ENCODE results near the gene MED17. TPM values are rescaled to one million over a fixed set of nuclear protein-coding genes. Genes with fewer than 3 reads are reported as not detected.

The MED17 gene
- total and polyA plus RNA-seq, 10 of the 15 experiments (the other 5 are each of a cell fraction or from before 2014, with no cell fraction given): 7.3 to 38.7 (median 28.3) TPM

GRCh38 chr11:93841446-93841845, 57.4 kb downstream of the MED17 start (continued):
- no peak for TF ChIP-seq CEBPZ (IDR thresholded peaks at IDR 0.05; ENCODE audit: low read depth, low read length)
- no peak for TF ChIP-seq MXI1 (IDR thresholded peaks at IDR 0.05; ENCODE audit: low read depth, low read length)
- TF ChIP-seq EED (IDR thresholded peaks at IDR 0.05; ENCODE audit: low read depth): no peak
- TF ChIP-seq BRCA1 (IDR thresholded peaks at IDR 0.05; ENCODE audit: low read depth, low read length): no peak
- no peak for TF ChIP-seq RELA (IDR thresholded peaks at IDR 0.05; ENCODE audit: borderline replicate concordance, partially characterized antibody)
- no peak for TF ChIP-seq ZNF207 (IDR thresholded peaks at IDR 0.05; ENCODE audit: borderline replicate concordance)

GRCh38 chr11:93842034-93842433, 58.0 kb downstream of the MED17 start:
- Histone ChIP-seq H4K20me1 (ENCODE audit: control insufficient read depth, insufficient read depth) (no peaks in the 10 kb centered on the region), H3K36me3 (ENCODE audit: control insufficient read depth in 2 of 2, insufficient read depth in 2 of 2, low read length in 1 of 2) (no peaks in the 10 kb centered on the region), H3K79me2 (ENCODE audit: control insufficient read depth, insufficient read depth, low read length) (no peaks in the 10 kb centered on the region), H2AFZ (ENCODE audit: control insufficient read depth, low read depth, low read length) (no peak overlapping the region), H3K27ac (ENCODE audit: control insufficient read depth, insufficient read depth) (no peak overlapping the region), H3K27me3 (replicated peaks in 1 of 2; ENCODE audit: control insufficient read depth in 2 of 2, insufficient read depth in 2 of 2, low read length in 1 of 2) (no peaks in the 10 kb centered on the region; a peak in 1 of 4 replicates), H3K9ac (ENCODE audit: control insufficient read depth, insufficient read depth, low read length) (no peak overlapping the region), H3K4me3 (no peak overlapping the region), H3K4me1 (ENCODE audit: control insufficient read depth, insufficient read depth, low read length) (no peaks in the 10 kb centered on the region), H3K4me2 (ENCODE audit: control insufficient read depth, insufficient read depth) (no peak overlapping the region), H3K9me3 (replicated peaks; ENCODE audit: control insufficient read depth, insufficient read depth, low read length) (no peaks in the 10 kb centered on the region)
- ChIA-PET CTCF (no interaction called here), SMC1A (ENCODE audit: uncharacterized antibody, unreplicated experiment) (no interaction called here), POLR2A (no interaction called here), RAD21 (ENCODE audit: unreplicated experiment) (no interaction called here)
- DNase-seq (ENCODE audit: low read depth, low spot score) (no peak), ATAC-seq (no peak), FAIRE-seq (no peak)
- intact Hi-C loops (cut with micrococcal nuclease; ENCODE audit: unreplicated experiment) (no loop called here), in situ Hi-C loops (cut with MboI) (no loop called here)
- WGBS (ENCODE audit: insufficient coverage, insufficient replicate concordance, low lambda C conversion rate, missing lambda C conversion rate): 15% methylated on average over 4 of the region's 4 CpGs
- no peak for TF ChIP-seq REST (IDR thresholded peaks at IDR 0.05; ENCODE audit: low read depth, low read length)
- no peak for TF ChIP-seq POLR2AphosphoS5 (IDR thresholded peaks at IDR 0.05; ENCODE audit: low read length)
- TF ChIP-seq STAT3 (IDR thresholded peaks at IDR 0.05; ENCODE audit: low read depth, low read length): no peak
- TF ChIP-seq HCFC1 (IDR thresholded peaks at IDR 0.05; ENCODE audit: low read length): no peak
- TF ChIP-seq KDM1A (IDR thresholded peaks at IDR 0.05; ENCODE audit: borderline replicate concordance): no peak
- TF ChIP-seq SIX5 (IDR thresholded peaks at IDR 0.05; ENCODE audit: low read depth, low read length, severe bottlenecking): no peak
- TF ChIP-seq SREBF1 (IDR thresholded peaks at IDR 0.05; ENCODE audit: low read length): no peak
- TF ChIP-seq EP300 (IDR thresholded peaks at IDR 0.05; ENCODE audit: borderline replicate concordance in 1 of 2, control insufficient read depth in 1 of 2, low read depth in 2 of 2, low read length in 2 of 2): no peak
- no TSS peak for BruUV-seq (replicated peaks)

Data from GM12878 (cell line).